H9 (cell line): ENCODE measurements around the gene GINM1. TPM values are rescaled to one million over a fixed set of nuclear protein-coding genes. Genes with fewer than 3 reads are reported as not detected.

Experiments used
- DNase-seq: peaks from one replicate; pipeline ENCODE4 v3.0.0-alpha.2; 2017
- H2AFZ ChIP-seq: one replicate; pipeline ENCODE4 v1.6.1; 2013; ENCODE audit warnings: mild to moderate bottlenecking, low read length, control low read depth, moderate library complexity
- H2AK5ac ChIP-seq: 2 replicates; pipeline ENCODE4 v1.6.1; 2013; ENCODE audit warnings: low read length, control low read depth, mixed read lengths; ENCODE audit not compliant: insufficient read length
- H2BK120ac ChIP-seq: one replicate; pipeline ENCODE4 v1.6.1; 2013; ENCODE audit warnings: low read depth, mild to moderate bottlenecking, low read length, control low read depth, inconsistent platforms; ENCODE audit not compliant: poor library complexity, severe bottlenecking
- H2BK12ac ChIP-seq: 2 replicates; pipeline ENCODE4 v1.6.1; 2013; ENCODE audit warnings: low read length, control low read depth, mixed read lengths, low read depth; ENCODE audit not compliant: insufficient read length
- H2BK15ac ChIP-seq: 2 replicates; pipeline ENCODE4 v1.6.1; 2013; ENCODE audit warnings: low read depth, low read length, control low read depth
- H2BK20ac ChIP-seq: one replicate; pipeline ENCODE4 v1.6.1; 2013; ENCODE audit warnings: low read depth, mild to moderate bottlenecking, low read length, control low read depth, inconsistent platforms; ENCODE audit not compliant: poor library complexity, severe bottlenecking
- H2BK5ac ChIP-seq: 2 replicates; pipeline ENCODE4 v1.6.1; 2013; ENCODE audit warnings: low read length, control low read depth, mixed read lengths; ENCODE audit not compliant: insufficient read length
- H3K14ac ChIP-seq: 2 replicates; pipeline ENCODE4 v1.6.1; 2013; ENCODE audit warnings: low read length, control low read depth; ENCODE audit not compliant: insufficient read depth
- H3K18ac ChIP-seq: 2 replicates; pipeline ENCODE4 v1.6.1; 2013; ENCODE audit warnings: low read depth, mild to moderate bottlenecking, mixed read lengths, low read length, control low read depth; ENCODE audit not compliant: insufficient read length
- H3K23ac ChIP-seq: 2 replicates; pipeline ENCODE4 v1.6.1; 2013; ENCODE audit warnings: low read length, control low read depth, mixed read lengths, low read depth; ENCODE audit not compliant: insufficient read length
- H3K23me2 ChIP-seq: 2 replicates; pipeline ENCODE4 v1.6.1; 2013; ENCODE audit warnings: low read depth, mild to moderate bottlenecking, mixed read lengths, low read length, control low read depth; ENCODE audit not compliant: insufficient read length, poor library complexity, severe bottlenecking
- H3K27ac ChIP-seq: 2 replicates; pipeline ENCODE4 v1.5.1; 2013; ENCODE audit warnings: low read length, control low read depth, mixed read lengths, low read depth; ENCODE audit not compliant: insufficient read length
- H3K27me3 ChIP-seq: 2 replicates; pipeline ENCODE4 v1.6.1; 2013; ENCODE audit warnings: low read length, control low read depth, inconsistent platforms; ENCODE audit not compliant: insufficient read depth
- H3K4ac ChIP-seq: 2 replicates; pipeline ENCODE4 v1.6.1; 2013; ENCODE audit warnings: low read depth, mild to moderate bottlenecking, control low read depth, inconsistent platforms, low read length, moderate library complexity
- H3K4me1 ChIP-seq: 2 replicates; pipeline ENCODE4 v1.6.1; 2013; ENCODE audit warnings: low read length, control low read depth, inconsistent platforms; ENCODE audit not compliant: insufficient read depth
- H3K4me2 ChIP-seq: 2 replicates; pipeline ENCODE4 v1.6.1; 2013; ENCODE audit warnings: low read length, control low read depth, mixed read lengths; ENCODE audit not compliant: insufficient read length, insufficient read depth
- H3K56ac ChIP-seq: 2 replicates; pipeline ENCODE4 v1.6.1; 2013; ENCODE audit warnings: low read depth, mild to moderate bottlenecking, mixed read lengths, low read length, control low read depth; ENCODE audit not compliant: insufficient read length
- H3K79me1 ChIP-seq: 2 replicates; pipeline ENCODE4 v1.6.1; 2013; ENCODE audit warnings: low read depth, mild to moderate bottlenecking, moderate library complexity, low read length, control low read depth, inconsistent platforms; ENCODE audit not compliant: insufficient read depth, poor library complexity, severe bottlenecking
- H3K79me2 ChIP-seq: 2 replicates; pipeline ENCODE4 v1.6.1; 2013; ENCODE audit warnings: low read length, control low read depth, inconsistent platforms; ENCODE audit not compliant: insufficient read depth
- H3K9ac ChIP-seq: 2 replicates; pipeline ENCODE4 v1.6.1; 2013; ENCODE audit warnings: low read length, control low read depth, mixed read lengths; ENCODE audit not compliant: insufficient read length; ENCODE audit errors: extremely low read depth
- H3K9me3 ChIP-seq: one replicate; pipeline ENCODE4 v1.6.1; 2013; ENCODE audit warnings: low read depth, low read length, inconsistent platforms; ENCODE audit not compliant: control insufficient read depth
- H3T11ph ChIP-seq: one replicate; pipeline ENCODE4 v1.6.1; 2013; ENCODE audit warnings: mild to moderate bottlenecking, low read length, control low read depth, inconsistent platforms
- H4K20me1 ChIP-seq: one replicate; pipeline ENCODE4 v1.6.1; 2013; ENCODE audit not compliant: control insufficient read depth, insufficient read length, insufficient read depth
- H4K5ac ChIP-seq: 2 replicates; pipeline ENCODE4 v1.6.1; 2013; ENCODE audit warnings: low read depth, mild to moderate bottlenecking, mixed read lengths, low read length, control low read depth; ENCODE audit not compliant: insufficient read length
- H4K8ac ChIP-seq: replicated peaks from 2 replicates; pipeline ENCODE4 v1.6.1; 2013; ENCODE audit warnings: low read length, control low read depth, mixed read lengths, low read depth; ENCODE audit not compliant: insufficient read length
- H4K91ac ChIP-seq: 2 replicates; pipeline ENCODE4 v1.6.1; 2013; ENCODE audit warnings: low read depth, mild to moderate bottlenecking, moderate library complexity, mixed read lengths, low read length, control low read depth; ENCODE audit not compliant: insufficient read length
- H3K27ac Mint-ChIP-seq, 3 experiments: 2 replicates in 2 of 3; 3 replicates in 1 of 3; pipeline ENCODE4 v1.8.0; 2020 to 2021; ENCODE audit warnings: mixed read lengths in 3 of 3, mild to moderate bottlenecking in 1 of 3, moderate library complexity in 1 of 3
- H3K27me3 Mint-ChIP-seq: 2 replicates; pipeline ENCODE4 v1.8.0; 2021; ENCODE audit warnings: low read depth, mild to moderate bottlenecking, moderate library complexity, mixed read lengths
- H3K36me3 Mint-ChIP-seq, 3 experiments: 2 replicates in 2 of 3; 3 replicates in 1 of 3; pipeline ENCODE4 v1.8.0; 2020 to 2021; ENCODE audit warnings: low read depth in 3 of 3, mixed read lengths in 3 of 3; ENCODE audit not compliant: insufficient read depth in 1 of 3
- H3K4me1 Mint-ChIP-seq, 2 experiments: 2 replicates each; pipeline ENCODE4 v1.8.0; 2020; ENCODE audit warnings: mixed read lengths in 2 of 2
- H3K4me3 Mint-ChIP-seq, 2 experiments: 2 replicates in 1 of 2; 3 replicates in 1 of 2; pipeline ENCODE4 v1.8.0; 2020 to 2021; ENCODE audit warnings: mild to moderate bottlenecking in 2 of 2, mixed read lengths in 2 of 2, moderate library complexity in 1 of 2
- H3K9me3 Mint-ChIP-seq, 2 experiments: 2 replicates in 1 of 2; 3 replicates in 1 of 2; pipeline ENCODE4 v1.8.0; 2020; ENCODE audit warnings: mild to moderate bottlenecking in 2 of 2, mixed read lengths in 2 of 2, moderate library complexity in 1 of 2
- WGBS: extraction: QIAGEN DNeasy Blood & Tissue Kit; methylation state at CpG from one replicate; pipeline ENCODE4 v1.1.7; 2013; ENCODE audit warnings: missing lambda C conversion rate, low lambda C conversion rate, mixed read lengths; ENCODE audit not compliant: insufficient read length; ENCODE audit errors: extremely low coverage; 5-methylcytosine and 5-hydroxymethylcytosine counted together
- total RNA-seq: library from RNA; stranded (reverse); gene quantifications from 2 replicates; pipeline ENCODE4 v1.2.1, GENCODE V29; 2021
- TF ChIP-seq, protein P1 (sequence below): fragments of 200-600 bp; sonication (generic); conservative IDR thresholded peaks from 3 replicates; pipeline ENCODE4 v1.8.0; 2021; ENCODE audit warnings: antibody characterized with exemption, mild to moderate bottlenecking

The GINM1 gene
- total RNA-seq, 1 experiment from 2014 or later = 24.5 TPM

DNA sequence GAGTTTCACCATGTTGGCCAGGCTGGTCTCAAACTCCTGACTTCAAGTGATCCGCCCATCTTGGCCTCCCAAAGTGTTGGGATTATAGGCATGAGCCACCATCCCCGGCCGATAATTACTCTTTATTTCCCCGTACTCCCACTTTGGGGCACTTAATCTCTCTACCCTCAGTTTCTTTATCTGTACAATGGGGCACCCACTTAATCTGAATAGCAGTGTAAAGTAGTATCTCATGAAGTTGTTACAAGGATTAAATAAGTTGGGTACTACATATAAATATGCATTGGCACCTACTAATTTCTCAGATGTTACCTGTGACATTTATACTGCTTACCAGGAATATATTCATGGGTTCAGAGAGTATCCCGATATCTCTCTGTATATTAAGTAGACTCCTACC, 15.2 kb downstream of the GINM1 start:
- Histone ChIP-seq H3K4ac (no peak overlapping the region), H4K8ac (no peak overlapping the region), H3K27ac (no peak overlapping the region), H2BK15ac (no peak overlapping the region), H2AFZ (no peak overlapping the region), H4K20me1 (no peaks in the 10 kb centered on the region), H3K79me1 (no peaks in the 10 kb centered on the region), H4K91ac (no peak overlapping the region), H3K9ac (no peak overlapping the region), H2BK5ac (no peak overlapping the region), H3K4me1 (no peaks in the 10 kb centered on the region), H3K18ac (no peak overlapping the region), H2BK20ac (no peak overlapping the region), H3K23me2 (no peaks in the 10 kb centered on the region), H3K9me3 (no peaks in the 10 kb centered on the region), H3K23ac (no peak overlapping the region), H2BK12ac (no peak overlapping the region), H3K56ac (no peak overlapping the region), H4K5ac (no peak overlapping the region), H2BK120ac (no peak overlapping the region), H3T11ph (no peak overlapping the region), H2AK5ac (no peak overlapping the region), H3K79me2 (no peaks in the 10 kb centered on the region), H3K14ac (no peak overlapping the region), H3K27me3 (no peaks in the 10 kb centered on the region), H3K4me2 (no peak overlapping the region)
- no peaks in the 10 kb centered on the region for H3K9me3 Mint-ChIP-seq
- TF ChIP-seq, protein P1, sequence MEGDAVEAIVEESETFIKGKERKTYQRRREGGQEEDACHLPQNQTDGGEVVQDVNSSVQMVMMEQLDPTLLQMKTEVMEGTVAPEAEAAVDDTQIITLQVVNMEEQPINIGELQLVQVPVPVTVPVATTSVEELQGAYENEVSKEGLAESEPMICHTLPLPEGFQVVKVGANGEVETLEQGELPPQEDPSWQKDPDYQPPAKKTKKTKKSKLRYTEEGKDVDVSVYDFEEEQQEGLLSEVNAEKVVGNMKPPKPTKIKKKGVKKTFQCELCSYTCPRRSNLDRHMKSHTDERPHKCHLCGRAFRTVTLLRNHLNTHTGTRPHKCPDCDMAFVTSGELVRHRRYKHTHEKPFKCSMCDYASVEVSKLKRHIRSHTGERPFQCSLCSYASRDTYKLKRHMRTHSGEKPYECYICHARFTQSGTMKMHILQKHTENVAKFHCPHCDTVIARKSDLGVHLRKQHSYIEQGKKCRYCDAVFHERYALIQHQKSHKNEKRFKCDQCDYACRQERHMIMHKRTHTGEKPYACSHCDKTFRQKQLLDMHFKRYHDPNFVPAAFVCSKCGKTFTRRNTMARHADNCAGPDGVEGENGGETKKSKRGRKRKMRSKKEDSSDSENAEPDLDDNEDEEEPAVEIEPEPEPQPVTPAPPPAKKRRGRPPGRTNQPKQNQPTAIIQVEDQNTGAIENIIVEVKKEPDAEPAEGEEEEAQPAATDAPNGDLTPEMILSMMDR = no peak
- H3K27me3 Mint-ChIP-seq = no peaks in the 10 kb centered on the region
- WGBS = no CpG with 5 or more reads among the region's 5 CpGs
- no peaks in the 10 kb centered on the region for H3K4me1 Mint-ChIP-seq
- no peak for DNase-seq
- H3K27ac Mint-ChIP-seq = no peak overlapping the region
- peaks cover 20 to 67% (median 64%) of the 10 kb centered on the region in 3 experiments for H3K36me3 Mint-ChIP-seq
- H3K4me3 Mint-ChIP-seq = no peak overlapping the region
